ENCODE results near the gene ALDH3A1. TPM values are rescaled to one million over a fixed set of nuclear protein-coding genes. Genes with fewer than 3 reads are reported as not detected.

Gene ALDH3A1
- total and polyA plus RNA-seq, 2 donors (not counting 3 experiments of a cell fraction or from before 2014, with no cell fraction given), result 0.11 to 1.2 TPM

- H3K36me3 ChIP-seq (ENCODE audit: control insufficient read depth in 2 of 2, extremely low read depth in 1 of 2, insufficient read depth in 2 of 2, low read length in 2 of 2), result no peaks in the 10 kb centered on the region
- dilution Hi-C loops (cut with MboI; ENCODE audit: extremely low pct_ligation_motif_present, low sequenced_read_pairs), result no loop called here
- CTCF ChIA-PET, result no interaction called here
- H4K20me1 ChIP-seq (replicated peaks; ENCODE audit: control insufficient read depth, extremely low read depth, insufficient read depth, low read length), result no peaks in the 10 kb centered on the region
- POLR2A ChIA-PET, result no interaction called here
- no peaks in the 10 kb centered on the region for H3K9me1 ChIP-seq (replicated peaks; ENCODE audit: control insufficient read depth, extremely low read depth, insufficient read depth, low read length)
- DNase-seq (ENCODE audit: low read depth, low spot score) (no peak), FAIRE-seq (no peak)
- H3K4me1 ChIP-seq (ENCODE audit: control insufficient read depth, extremely low read depth, insufficient read depth, low read length), result peaks cover 15% of the 10 kb centered on the region
- no peak overlapping the region for H3K4me3 ChIP-seq (replicated peaks in 1 of 3; ENCODE audit: insufficient read depth in 1 of 3, low read depth in 1 of 3, low read length in 3 of 3)
- no peak for TF ChIP-seq CTCF (IDR thresholded peaks at IDR 0.05; ENCODE audit: extremely low read depth in 1 of 2, insufficient read depth in 1 of 2, low read depth in 1 of 2, low read length in 2 of 2)
- TF ChIP-seq EZH2 (IDR thresholded peaks at IDR 0.05; ENCODE audit: borderline replicate concordance, low read depth, low read length, severe bottlenecking), result no peak
- TF ChIP-seq POLR2A (IDR thresholded peaks at IDR 0.05; ENCODE audit: low read depth, low read length), result no peak
- no peak for TF ChIP-seq GATA2 (IDR thresholded peaks at IDR 0.05; ENCODE audit: insufficient read depth, insufficient read length, low read depth, low read length)
- no peak for TF ChIP-seq POLR2AphosphoS5 (IDR thresholded peaks at IDR 0.05; ENCODE audit: insufficient read depth, low read depth, low read length)
- TF ChIP-seq MYC (IDR thresholded peaks at IDR 0.05; ENCODE audit: low read depth, low read length), result no peak
- TF ChIP-seq JUN (IDR thresholded peaks at IDR 0.05; ENCODE audit: borderline replicate concordance, insufficient read depth, insufficient read length, low read depth), result no peak
- no peak for TF ChIP-seq MAX (IDR thresholded peaks at IDR 0.05; ENCODE audit: insufficient read depth, insufficient read length)
- TF ChIP-seq FOS (IDR thresholded peaks at IDR 0.05; ENCODE audit: borderline replicate concordance, insufficient read depth, low read length), result no peak
- intact Hi-C loops (cut with micrococcal nuclease), result no loop called here
- no peak overlapping the region for H3K27ac ChIP-seq (ENCODE audit: insufficient read depth, low read depth, low read length)
- H3K79me2 ChIP-seq (ENCODE audit: control insufficient read depth, insufficient read depth, low read length), result no peaks in the 10 kb centered on the region
- H3K27me3 ChIP-seq (ENCODE audit: control insufficient read depth in 2 of 2, insufficient read depth in 2 of 2, low read length in 2 of 2), result no peaks in the 10 kb centered on the region
- H2AFZ ChIP-seq (ENCODE audit: low read depth, low read length), result no peak overlapping the region
- H3K4me2 ChIP-seq (ENCODE audit: insufficient read depth, low read length), result no peak overlapping the region
- no TSS peak for BruUV-seq (replicated peaks)
- H3K9ac ChIP-seq (replicated peaks; ENCODE audit: extremely low read depth, insufficient read depth, low read length), result no peak overlapping the region
- no peaks in the 10 kb centered on the region for H3K9me3 ChIP-seq (replicated peaks; ENCODE audit: control insufficient read depth, insufficient read depth, low read length)
These were observed 22.6 kb downstream of the ALDH3A1 start for GRCh38 chr17:19725486-19725885.

Data from endothelial cell of umbilical vein (primary cell).